ENCODE results near the gene SYAP1.
A peak's percentile ranks its signal among the peaks of the same experiment; 100 is the strongest.
"Not testable (repeated sequence)": the region's sequence is repeated elsewhere in the genome, so short reads cannot be mapped to it uniquely, and the experiment has no call there.

SYAP1 gene

GRCh38 chrX:16719334-16720084 lies at the start of gene SYAP1:
Gene SYAP1, plus strand, starts transcription at chrX:16719612. Its CDS starts 113 bp downstream, at chrX:16719725.
- peak; percentile 84 to 85 for DNase-seq

DNA sequence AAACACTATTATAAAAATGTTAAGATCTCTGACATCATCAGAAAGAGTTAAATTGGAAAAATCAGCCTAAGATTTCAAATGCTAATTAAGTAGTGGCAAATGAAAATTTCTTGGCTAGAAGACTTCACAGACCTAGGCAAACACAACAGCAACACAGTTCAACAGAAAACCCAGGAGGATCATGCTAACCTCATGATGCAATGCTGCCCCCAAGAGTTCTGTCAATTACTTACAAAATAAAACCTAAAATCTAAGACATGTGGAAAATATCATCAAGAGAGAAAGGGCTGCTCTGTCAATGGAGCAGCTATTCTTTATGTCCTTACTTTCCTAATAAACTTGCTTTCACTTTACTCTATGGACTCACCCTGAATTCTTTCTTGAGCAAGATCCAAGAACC lies 48.4 kb upstream of the SYAP1 start:
- no peak for DNase-seq

DNA sequence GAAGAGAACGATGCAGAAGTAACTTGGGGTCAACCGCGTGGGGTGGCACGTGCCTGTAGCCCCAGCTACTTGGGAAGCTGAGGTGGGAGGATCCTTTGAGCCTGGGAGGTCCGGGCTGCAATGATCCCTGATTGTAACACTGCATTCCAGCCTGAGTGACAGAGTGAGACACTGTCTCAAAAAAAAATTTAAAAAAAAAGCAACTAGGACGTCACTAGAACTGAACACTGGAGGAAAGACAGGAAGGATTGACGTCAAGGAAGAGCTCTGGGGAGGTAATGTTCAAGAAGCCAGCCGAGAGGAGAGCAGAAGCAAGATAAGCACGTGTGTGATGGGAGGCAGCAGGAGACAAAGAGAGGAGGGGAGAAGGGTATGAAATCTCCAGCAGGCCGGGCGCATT lies 40.7 kb upstream of the SYAP1 start:
- no peak for DNase-seq

- DNase-seq: no peak
Observed at GRCh38 chrX:16683007-16683664, 36.3 kb upstream of the SYAP1 start.

- DNase-seq: no peak
Observed at GRCh38 chrX:16687514-16687913, 31.9 kb upstream of the SYAP1 start.

- DNase-seq: no peak
Observed at GRCh38 chrX:16695079-16695676, 24.2 kb upstream of the SYAP1 start.

DNA sequence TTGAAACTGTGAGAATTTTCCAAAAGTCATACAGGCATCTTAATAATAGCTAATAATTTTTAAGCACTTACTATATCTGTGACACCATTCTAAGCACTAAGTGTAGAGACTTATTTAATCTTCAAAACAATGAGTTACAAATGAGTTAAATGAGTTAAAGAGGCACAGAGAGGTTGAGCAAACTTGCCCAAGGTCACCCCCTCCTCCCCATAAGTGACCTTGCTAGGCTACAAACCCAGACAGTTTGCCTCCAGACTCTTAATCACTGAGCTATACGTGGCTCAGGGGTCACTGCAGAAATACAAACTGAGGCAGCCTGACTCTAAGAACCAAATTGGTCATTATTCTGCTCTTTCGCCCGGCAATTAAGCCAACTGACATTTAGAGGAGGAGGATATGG lies 22.5 kb upstream of the SYAP1 start:
- no peak for DNase-seq

- DNase-seq: no peak
Observed at GRCh38 chrX:16699389-16699788, 20.0 kb upstream of the SYAP1 start.

- DNase-seq: no peak
Observed at GRCh38 chrX:16700734-16701133, 18.7 kb upstream of the SYAP1 start.

DNA sequence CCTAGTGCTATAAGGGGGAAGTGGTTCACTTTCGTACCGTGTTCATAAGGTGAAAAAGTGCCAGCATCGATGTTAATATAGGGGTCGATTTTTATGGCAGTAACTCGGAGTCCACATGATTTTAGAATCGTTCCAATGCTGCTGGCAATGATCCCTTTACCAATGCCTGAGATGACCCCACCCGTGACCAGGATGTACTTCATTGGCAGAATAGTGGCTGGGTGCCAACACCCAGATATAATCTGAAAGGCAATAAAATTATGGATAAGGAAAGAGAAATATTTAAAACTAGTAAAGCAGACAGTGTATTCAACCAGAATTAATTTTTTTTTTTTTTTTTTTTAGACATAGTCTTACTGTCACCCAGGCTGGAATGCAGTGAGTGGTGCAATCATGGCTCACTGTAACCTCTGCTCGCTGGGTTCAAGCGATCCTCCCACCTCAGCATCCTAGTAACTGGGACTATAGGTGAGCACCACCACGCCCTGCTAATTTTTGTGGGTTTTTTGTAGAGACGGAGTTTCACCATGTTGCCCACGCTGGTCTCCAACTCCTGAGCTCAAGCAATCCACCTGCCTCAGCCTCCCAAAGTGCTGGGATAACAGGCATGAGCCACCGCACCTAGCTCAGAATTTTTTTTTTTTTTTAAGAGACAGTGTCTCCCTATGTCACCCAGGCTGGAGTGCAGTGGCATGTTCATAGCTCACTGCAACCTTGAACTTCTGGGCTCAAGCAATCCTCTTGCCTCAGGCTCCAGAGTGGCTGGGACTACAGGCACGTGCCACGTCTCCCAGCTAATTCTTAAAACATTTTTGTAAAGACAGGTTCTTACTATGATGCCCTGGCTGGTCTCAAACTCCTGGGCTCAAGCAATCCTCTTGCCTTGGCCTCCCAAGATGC lies 16.5 kb upstream of the SYAP1 start:
- DNase-seq: no peak

- DNase-seq: no peak
Observed at GRCh38 chrX:16705370-16705769, 14.0 kb upstream of the SYAP1 start.

DNA sequence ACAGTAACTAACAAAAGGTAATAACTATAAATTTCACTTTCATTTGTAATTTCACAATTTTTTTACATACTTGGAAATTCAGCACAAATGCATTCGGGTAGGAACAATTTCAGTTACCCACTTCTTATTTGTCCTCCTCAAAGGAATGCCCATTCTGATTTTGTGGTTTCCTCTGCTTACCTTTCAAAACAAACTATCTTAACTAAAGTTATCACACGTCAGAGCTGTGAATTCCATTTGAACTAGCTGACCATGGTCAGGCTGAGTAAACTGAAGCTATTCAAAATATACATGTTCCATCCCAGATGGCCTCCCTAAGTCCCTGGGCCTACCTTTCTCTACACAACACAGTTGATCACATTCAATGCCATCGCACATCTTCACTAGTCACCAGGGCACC lies 11.4 kb upstream of the SYAP1 start:
- DNase-seq: no peak

GRCh38 chrX:16711219-16711811 lies 8.1 kb upstream of the SYAP1 start:
- no peak for DNase-seq

DNA sequence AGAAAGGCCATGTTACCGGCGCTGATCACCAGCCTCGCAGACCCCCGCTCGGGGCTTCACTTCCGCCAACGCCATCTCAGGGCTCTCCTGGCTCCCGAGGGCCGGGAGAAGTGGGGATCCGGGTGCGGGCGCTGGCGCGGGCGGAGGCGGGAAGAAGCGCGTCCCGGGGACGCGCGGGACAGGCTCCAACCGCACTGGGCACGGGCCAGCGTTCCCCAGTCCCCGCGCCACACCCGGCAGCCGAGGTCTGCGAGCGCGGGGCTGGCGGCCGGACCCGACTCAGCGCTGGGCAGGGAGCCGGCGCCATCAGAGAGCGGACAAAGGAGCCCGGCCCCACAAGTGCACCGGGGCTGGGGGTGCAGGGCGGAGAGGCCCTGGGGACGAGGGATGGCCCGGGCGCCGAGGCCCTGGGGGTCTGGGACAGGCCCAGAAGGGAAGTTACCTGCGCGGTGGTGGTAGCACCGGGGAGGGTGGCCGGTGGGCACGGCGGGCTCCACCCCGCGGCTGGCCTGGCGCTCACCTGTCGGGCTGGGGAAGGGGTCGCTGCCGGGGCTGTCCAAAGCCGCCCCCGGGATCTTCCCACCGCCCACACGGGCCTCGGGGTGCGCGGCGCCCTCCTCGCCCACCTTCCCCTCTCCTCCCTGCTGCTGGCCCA lies 7.4 kb upstream of the SYAP1 start:
- DNase-seq: no peak

DNA sequence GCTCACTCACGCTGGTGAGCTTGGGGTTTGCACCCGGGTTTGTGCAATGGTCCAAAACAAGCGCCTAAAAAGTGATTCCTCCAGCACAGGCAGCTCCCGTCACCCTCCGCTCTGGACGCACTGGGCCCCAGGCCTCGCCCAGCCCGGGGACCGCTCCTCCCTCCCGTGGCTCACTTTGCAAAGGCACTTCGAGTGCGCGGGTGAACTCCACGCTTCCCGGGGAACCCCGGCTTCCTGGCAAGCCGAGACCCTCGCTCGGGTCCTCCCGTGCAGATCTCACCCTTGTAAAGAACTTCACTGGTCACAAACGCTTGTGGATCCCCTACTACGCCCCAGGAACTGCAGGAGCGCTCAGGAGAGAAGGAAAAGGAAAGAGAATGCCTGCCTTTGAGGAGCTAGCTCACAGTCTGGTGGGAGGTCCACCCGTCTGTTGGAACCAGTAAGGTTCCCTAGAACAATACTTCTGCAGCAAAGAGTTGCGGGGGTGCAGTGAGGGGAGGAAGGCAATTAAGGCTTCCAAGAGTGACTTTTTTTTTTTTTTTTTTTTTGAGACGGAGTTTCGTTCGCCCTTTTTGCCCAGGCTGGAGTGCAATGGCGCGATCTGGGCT lies 6.8 kb upstream of the SYAP1 start, which contains the start of gene CTPS2:
Gene CTPS2, minus strand, starts transcription at position 122 of the 608 bp plus-strand sequence. CDS start 9,767 bp downstream, outside the sequence.
- peak; percentile 28 to 37 for DNase-seq

- DNase-seq: no peak
Observed at GRCh38 chrX:16714504-16714903, 4.9 kb upstream of the SYAP1 start.

DNA sequence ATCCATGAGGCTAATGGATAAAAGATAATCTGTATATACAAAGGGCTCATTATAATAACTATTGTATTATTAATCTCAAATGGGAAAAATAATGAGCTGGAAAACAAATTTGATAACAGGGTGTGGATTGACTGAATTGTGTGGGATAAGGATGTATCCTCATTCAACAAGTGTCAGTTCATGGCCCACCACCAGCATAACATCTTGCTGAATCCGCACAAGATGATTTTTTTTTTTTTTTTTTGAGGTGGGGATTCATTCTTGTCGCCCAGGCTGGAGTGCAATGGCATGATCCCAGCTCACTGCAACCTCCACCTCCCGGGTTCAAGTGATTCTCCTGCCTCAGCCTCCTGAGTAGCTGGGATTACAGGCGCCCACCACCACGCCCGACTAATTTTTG lies 3.8 kb upstream of the SYAP1 start:
- DNase-seq: not testable (repeated sequence)

- DNase-seq: not testable (repeated sequence)
Observed at GRCh38 chrX:16716451-16716850, 3.0 kb upstream of the SYAP1 start.

GRCh38 chrX:16718824-16719333 lies 533 bp upstream of the SYAP1 start:
- DNase-seq: no peak

- DNase-seq: no peak
Observed at GRCh38 chrX:16722481-16722880, 3.1 kb downstream of the SYAP1 start.

GRCh38 chrX:16725072-16725471 lies 5.7 kb downstream of the SYAP1 start:
- DNase-seq: no peak
